ENCODE measurements around the gene NUDT8. TPM values are rescaled to one million over a fixed set of nuclear protein-coding genes. Genes with fewer than 3 reads are reported as not detected.

The NUDT8 gene
- total and polyA plus RNA-seq, 2 donors (not counting 1 experiment from before 2014, with no cell fraction given): 6.9 to 7.1 TPM

DNA sequence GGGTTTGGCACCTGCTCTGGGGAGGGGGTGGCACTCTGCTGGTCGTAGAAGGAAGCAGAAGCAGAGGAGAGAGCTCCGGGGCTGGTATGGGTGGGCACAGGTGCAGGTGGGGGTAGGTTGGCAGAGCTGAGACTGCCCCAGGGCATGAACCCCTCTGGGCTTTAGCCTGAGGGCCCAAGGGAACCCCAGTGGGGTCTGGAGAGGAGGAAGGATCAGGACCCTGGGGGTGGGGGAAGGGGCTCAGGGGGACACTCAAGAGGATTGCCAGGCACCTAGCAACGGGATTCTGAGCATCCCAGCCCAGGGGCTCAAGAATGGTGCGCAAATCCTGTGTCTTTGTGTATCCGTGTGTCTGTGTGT lies 38.4 kb upstream of the NUDT8 start:
- intact Hi-C loops (cut with micrococcal nuclease): no loop called here

GRCh38 chr11:67667490-67668191 lies 37.9 kb upstream of the NUDT8 start:
- peak overlapping the region; percentile 64 for H3K4me3 Mint-ChIP-seq
- no peaks in the 10 kb centered on the region for H3K36me3 ChIP-seq (replicated peaks in 1 of 2; ENCODE audit: control extremely low read depth in 1 of 2, control insufficient read depth in 1 of 2, extremely low read depth in 1 of 2, insufficient read depth in 2 of 2, low read length in 1 of 2)
- no peak overlapping the region for H3K27ac ChIP-seq (ENCODE audit: low read length in 2 of 2)
- no peaks in the 10 kb centered on the region for H3K79me2 ChIP-seq (ENCODE audit: control insufficient read depth, insufficient read depth, low read length)
- H3K9me3 Mint-ChIP-seq (ENCODE audit: insufficient read depth): no peaks in the 10 kb centered on the region
- peak overlapping the region; percentile 77 for H3K4me2 ChIP-seq (replicated peaks; ENCODE audit: low read depth, low read length, poor library complexity, severe bottlenecking)
- TF ChIP-seq EZH2 (IDR thresholded peaks at IDR 0.05; ENCODE audit: borderline replicate concordance, insufficient read depth, low read depth, low read length, poor library complexity, severe bottlenecking): no peak
- TF ChIP-seq, protein P1, sequence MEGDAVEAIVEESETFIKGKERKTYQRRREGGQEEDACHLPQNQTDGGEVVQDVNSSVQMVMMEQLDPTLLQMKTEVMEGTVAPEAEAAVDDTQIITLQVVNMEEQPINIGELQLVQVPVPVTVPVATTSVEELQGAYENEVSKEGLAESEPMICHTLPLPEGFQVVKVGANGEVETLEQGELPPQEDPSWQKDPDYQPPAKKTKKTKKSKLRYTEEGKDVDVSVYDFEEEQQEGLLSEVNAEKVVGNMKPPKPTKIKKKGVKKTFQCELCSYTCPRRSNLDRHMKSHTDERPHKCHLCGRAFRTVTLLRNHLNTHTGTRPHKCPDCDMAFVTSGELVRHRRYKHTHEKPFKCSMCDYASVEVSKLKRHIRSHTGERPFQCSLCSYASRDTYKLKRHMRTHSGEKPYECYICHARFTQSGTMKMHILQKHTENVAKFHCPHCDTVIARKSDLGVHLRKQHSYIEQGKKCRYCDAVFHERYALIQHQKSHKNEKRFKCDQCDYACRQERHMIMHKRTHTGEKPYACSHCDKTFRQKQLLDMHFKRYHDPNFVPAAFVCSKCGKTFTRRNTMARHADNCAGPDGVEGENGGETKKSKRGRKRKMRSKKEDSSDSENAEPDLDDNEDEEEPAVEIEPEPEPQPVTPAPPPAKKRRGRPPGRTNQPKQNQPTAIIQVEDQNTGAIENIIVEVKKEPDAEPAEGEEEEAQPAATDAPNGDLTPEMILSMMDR (IDR thresholded peaks at IDR 0.05): no peak
- H3K4me3 ChIP-seq (ENCODE audit: control extremely low read depth in 1 of 5, extremely low read depth in 1 of 5, insufficient read depth in 1 of 5, low read depth in 2 of 5, low read length in 4 of 5): peak overlapping the region in 1 of 5 experiments; percentile 19
- DNase-seq: peak; percentile 73
- no peaks in the 10 kb centered on the region for H3K9me3 ChIP-seq (ENCODE audit: control extremely low read depth in 1 of 3, control insufficient read depth in 2 of 3, insufficient read depth in 1 of 3, low read length in 2 of 3)
- peaks cover 0 to 9% (median 3%) of the 10 kb centered on the region in 4 experiments for H3K27me3 ChIP-seq (replicated peaks in 1 of 4; ENCODE audit: control extremely low read depth in 1 of 4, control insufficient read depth in 3 of 4, insufficient read depth in 4 of 4, low read length in 3 of 4)
- H3K4me1 Mint-ChIP-seq: no peaks in the 10 kb centered on the region
- ChIA-PET CTCF (interaction anchor here (0.8 to 2.3 kb wide), 6 partner anchors 9 to 54 kb away, joined by 3 to 13 read pairs (median 4); partner anchors contain the start of genes ACY3 and NUDT8), POLR2A (interaction anchor here (0.9 to 1.2 kb wide), 2 partner anchors 21 to 85 kb away, joined by 3 to 4 read pairs; no protein-coding TSS in a partner anchor)
- WGBS (ENCODE audit: insufficient coverage): 67% methylated on average over 24 of the region's 26 CpGs
- no peak overlapping the region for H3K27ac Mint-ChIP-seq
- H3K27me3 Mint-ChIP-seq: peaks cover 6% of the 10 kb centered on the region
- peak overlapping the region; percentile 29 for H3K9ac ChIP-seq (ENCODE audit: low read length)
- peak; percentile 89 for ATAC-seq (ENCODE audit: low read depth)
- intact Hi-C loops (cut with micrococcal nuclease): no loop called here
- no peak overlapping the region for H2AFZ ChIP-seq (ENCODE audit: insufficient read depth, low read depth, low read length, poor library complexity, severe bottlenecking)
- H3K4me1 ChIP-seq (ENCODE audit: control insufficient read depth in 2 of 2, insufficient read depth in 2 of 2, low read length in 2 of 2): peaks cover 33 to 34% of the 10 kb centered on the region in 2 donors
- H4K20me1 ChIP-seq (ENCODE audit: control insufficient read depth, insufficient read depth, low read length, poor library complexity, severe bottlenecking): no peaks in the 10 kb centered on the region

More for the DNA sequence above, 38.4 kb upstream of the NUDT8 start:
- no peaks in the 10 kb centered on the region for H3K9me3 ChIP-seq (ENCODE audit: control extremely low read depth in 1 of 3, control insufficient read depth in 2 of 3, insufficient read depth in 1 of 3, low read length in 2 of 3)
- no peak overlapping the region for H3K27ac ChIP-seq (ENCODE audit: low read length in 2 of 2)
- peak overlapping the region in 1 of 5 experiments; percentile 19 for H3K4me3 ChIP-seq (ENCODE audit: control extremely low read depth in 1 of 5, extremely low read depth in 1 of 5, insufficient read depth in 1 of 5, low read depth in 2 of 5, low read length in 4 of 5)
- peak overlapping the region; percentile 77 for H3K4me2 ChIP-seq (replicated peaks; ENCODE audit: low read depth, low read length, poor library complexity, severe bottlenecking)
- H3K79me2 ChIP-seq (ENCODE audit: control insufficient read depth, insufficient read depth, low read length): no peaks in the 10 kb centered on the region
- Mint-ChIP-seq H3K9me3 (ENCODE audit: insufficient read depth) (no peaks in the 10 kb centered on the region), H3K27ac (no peak overlapping the region), H3K4me3 (no peak overlapping the region), H3K4me1 (no peaks in the 10 kb centered on the region), H3K27me3 (peaks cover 7% of the 10 kb centered on the region)
- no peak for DNase-seq
- H3K4me1 ChIP-seq (ENCODE audit: control insufficient read depth in 2 of 2, insufficient read depth in 2 of 2, low read length in 2 of 2): peaks cover 33 to 34% of the 10 kb centered on the region in 2 donors
- ChIA-PET CTCF (interaction anchor here (0.8 to 2.3 kb wide), 3 partner anchors 9 to 39 kb away, joined by 4 to 13 read pairs (median 5); partner anchors contain the start of genes ACY3 and NUDT8), POLR2A (no interaction called here)
- 27% methylated on average over 5 of the region's 5 CpGs for WGBS (ENCODE audit: insufficient coverage)
- peaks cover 0 to 10% (median 3%) of the 10 kb centered on the region in 4 experiments for H3K27me3 ChIP-seq (replicated peaks in 1 of 4; ENCODE audit: control extremely low read depth in 1 of 4, control insufficient read depth in 3 of 4, insufficient read depth in 4 of 4, low read length in 3 of 4)
- H4K20me1 ChIP-seq (ENCODE audit: control insufficient read depth, insufficient read depth, low read length, poor library complexity, severe bottlenecking): no peaks in the 10 kb centered on the region
- no peak for ATAC-seq (ENCODE audit: low read depth)
- H3K36me3 ChIP-seq (replicated peaks in 1 of 2; ENCODE audit: control extremely low read depth in 1 of 2, control insufficient read depth in 1 of 2, extremely low read depth in 1 of 2, insufficient read depth in 2 of 2, low read length in 1 of 2): no peaks in the 10 kb centered on the region
- peak overlapping the region; percentile 29 for H3K9ac ChIP-seq (ENCODE audit: low read length)
- no peak for TF ChIP-seq EZH2 (IDR thresholded peaks at IDR 0.05; ENCODE audit: borderline replicate concordance, insufficient read depth, low read depth, low read length, poor library complexity, severe bottlenecking)
- TF ChIP-seq, protein P1 (IDR thresholded peaks at IDR 0.05): no peak
- H2AFZ ChIP-seq (ENCODE audit: insufficient read depth, low read depth, low read length, poor library complexity, severe bottlenecking): no peak overlapping the region

All from B cell (primary cell).